OCI-LY7 (cell line): ENCODE measurements around the gene NFIX. TPM values are rescaled to one million over a fixed set of nuclear protein-coding genes. Genes with fewer than 3 reads are reported as not detected.

Experiments used
- BruUV-seq: library from RNA; stranded (reverse); fragments of 400-500 nt; replicated peaks from 2 replicates; lab custom pipeline; 2021; lab: Mats Ljungman, UMichigan
- CTCF ChIA-PET: fragments of 300-600 bp; sonication (Branson Sonifier 250); formaldehyde crosslinking; loops from one replicate; lab custom pipeline; 2022; ENCODE audit warnings: antibody characterized with exemption; ENCODE audit not compliant: unreplicated experiment; lab: Charles Lee
- POLR2A ChIA-PET: fragments of 300-600 bp; sonication (Branson Sonifier 250); formaldehyde crosslinking; loops from one replicate; lab custom pipeline; 2022; ENCODE audit warnings: antibody characterized with exemption; lab: Charles Lee
- DNase-seq: peaks from one replicate; pipeline ENCODE4 v3.0.0-alpha.2; 2015; ENCODE audit warnings: low spot score
- H2AFZ ChIP-seq: fragments of 200-600 bp; sonication (generic), shearing (Covaris generic); 2 replicates; pipeline ENCODE4 v1.6.1; 2014; ENCODE audit warnings: mild to moderate bottlenecking, antibody characterized with exemption, low read length, moderate library complexity
- H3K27ac ChIP-seq: fragments of 200-600 bp; sonication (generic); 2 replicates; pipeline ENCODE4 v1.5.1; 2014; ENCODE audit warnings: mixed run types, low read depth, mild to moderate bottlenecking, moderate library complexity, low read length, inconsistent platforms; ENCODE audit not compliant: poor library complexity, severe bottlenecking
- H3K36me3 ChIP-seq: fragments of 200-600 bp; sonication (generic); 2 replicates; pipeline ENCODE4 v1.6.1; 2014; ENCODE audit warnings: mild to moderate bottlenecking, antibody characterized with exemption, low read length, moderate library complexity, mixed read lengths; ENCODE audit not compliant: insufficient read depth
- H3K4me1 ChIP-seq: fragments of 200-600 bp; sonication (generic); 2 replicates; pipeline ENCODE4 v1.5.1; 2014; ENCODE audit warnings: mild to moderate bottlenecking, low read length; ENCODE audit not compliant: insufficient read depth, poor library complexity, severe bottlenecking
- H3K4me2 ChIP-seq: fragments of 200-600 bp; sonication (generic); 2 replicates; pipeline ENCODE4 v1.6.1; 2014; ENCODE audit warnings: mild to moderate bottlenecking, low read length
- H3K4me3 ChIP-seq: fragments of 200-600 bp; sonication (generic); 2 replicates; pipeline ENCODE4 v1.5.1; 2014; ENCODE audit warnings: mild to moderate bottlenecking, low read depth, low read length; ENCODE audit not compliant: poor library complexity, severe bottlenecking
- H3K79me2 ChIP-seq: fragments of 200-600 bp; sonication (generic); 2 replicates; pipeline ENCODE4 v1.6.1; 2016; ENCODE audit warnings: low read depth, mild to moderate bottlenecking, low read length, moderate library complexity, mixed read lengths; ENCODE audit not compliant: insufficient read depth
- H3K9me2 ChIP-seq: fragments of 200-600 bp; sonication (generic); 2 replicates; pipeline ENCODE4 v1.6.1; 2016; ENCODE audit warnings: mild to moderate bottlenecking, low read length, mixed read lengths; ENCODE audit not compliant: insufficient read depth
- H3K9me3 ChIP-seq: fragments of 200-600 bp; sonication (generic); 2 replicates; pipeline ENCODE4 v1.6.1; 2014; ENCODE audit warnings: mild to moderate bottlenecking, mixed run types, low read length, mixed read lengths
- H4K20me1 ChIP-seq: fragments of 200-600 bp; sonication (generic); 2 replicates; pipeline ENCODE4 v1.6.1; 2014; ENCODE audit warnings: mild to moderate bottlenecking, antibody characterized with exemption, low read length, moderate library complexity, mixed read lengths; ENCODE audit not compliant: insufficient read depth
- EZH2phosphoT487 ChIP-seq: fragments of 200-600 bp; sonication (generic); IDR thresholded peaks from 2 replicates; pipeline ENCODE4 v1.6.1; 2018; ENCODE audit warnings: low read depth, borderline replicate concordance, mild to moderate bottlenecking, mixed run types, antibody characterized with exemption, low read length, moderate library complexity, mixed read lengths
- intact Hi-C: fragments of 100-400 bp; cut with micrococcal nuclease; formaldehyde crosslinking; loops from one replicate; pipeline ENCODE4 v1.10.0; 2022; ENCODE audit not compliant: unreplicated experiment
- total RNA-seq, 2 experiments: library from RNA; depleted of rRNA in 1 of 2; stranded (reverse); fragments of >200 nt in 1 of 2; shearing (Covaris generic) in 1 of 2; gene quantifications; 2 replicates each; pipeline ENCODE4 v1.2.3, GENCODE V29; 2014 to 2022
- TF ChIP-seq, protein P1 (sequence below): fragments of 200-600 bp; sonication (generic); conservative IDR thresholded peaks from 2 replicates; pipeline ENCODE4 v1.5.1; 2014; ENCODE audit warnings: mild to moderate bottlenecking, antibody characterized with exemption, low read length, moderate library complexity, mixed read lengths

NFIX gene
- total RNA-seq, 2 experiments from 2014 or later = 0.16 to 0.72 TPM

DNA sequence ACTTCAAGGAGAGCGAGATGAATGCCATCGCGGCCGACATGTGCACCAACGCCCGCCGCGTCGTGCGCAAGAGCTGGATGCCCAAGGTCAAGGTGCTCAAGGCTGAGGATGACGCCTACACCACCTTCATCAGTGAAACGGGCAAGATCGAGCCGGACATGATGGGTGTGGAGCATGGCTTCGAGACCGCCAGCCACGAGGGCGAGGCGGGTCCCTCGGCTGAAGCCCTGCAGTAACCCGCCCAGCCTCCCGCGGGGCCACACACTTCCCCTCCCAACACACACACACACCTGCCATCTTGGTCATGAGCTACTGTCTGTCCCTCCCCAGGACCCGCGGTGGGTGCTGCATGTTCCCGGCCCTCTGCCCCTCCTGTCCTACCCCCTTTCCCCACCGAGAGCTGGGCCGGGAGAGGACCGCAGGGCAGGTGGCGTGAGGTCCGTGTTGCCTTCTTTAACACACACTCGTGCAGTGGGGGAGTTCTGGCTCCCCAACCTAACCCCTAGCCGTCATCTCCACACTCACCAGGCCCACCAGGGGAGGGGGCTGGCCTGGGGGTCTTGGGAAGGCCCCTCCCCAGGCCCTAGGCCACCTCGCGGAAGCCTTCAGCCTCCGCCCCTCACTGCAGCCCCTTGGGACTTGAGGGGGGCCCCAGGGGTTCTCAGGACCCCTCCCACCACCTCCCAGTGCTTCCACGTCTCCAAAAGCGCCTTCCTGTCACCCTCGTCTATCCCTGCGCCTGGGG, 143.1 kb downstream of the NFIX start:
- BruUV-seq = no TSS peak

DNA sequence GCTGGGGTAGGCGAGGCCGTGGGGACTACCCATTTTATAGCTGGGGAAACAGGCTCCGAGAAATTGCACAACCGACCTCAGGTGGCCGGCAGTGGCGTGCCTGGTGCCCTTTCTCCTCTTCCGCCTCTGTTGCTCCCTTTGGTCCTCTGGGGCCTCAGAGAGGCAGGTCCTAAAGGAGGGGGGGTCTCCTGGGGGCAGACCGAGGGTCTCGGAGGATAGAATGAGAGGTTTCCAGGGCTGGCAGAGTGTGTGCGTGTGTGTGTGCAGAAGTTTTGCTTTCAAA, 143.6 kb downstream of the NFIX start:
- H3K27ac ChIP-seq = no peak overlapping the region
- TF ChIP-seq EZH2phosphoT487 = no peak
- TF ChIP-seq, protein P1, sequence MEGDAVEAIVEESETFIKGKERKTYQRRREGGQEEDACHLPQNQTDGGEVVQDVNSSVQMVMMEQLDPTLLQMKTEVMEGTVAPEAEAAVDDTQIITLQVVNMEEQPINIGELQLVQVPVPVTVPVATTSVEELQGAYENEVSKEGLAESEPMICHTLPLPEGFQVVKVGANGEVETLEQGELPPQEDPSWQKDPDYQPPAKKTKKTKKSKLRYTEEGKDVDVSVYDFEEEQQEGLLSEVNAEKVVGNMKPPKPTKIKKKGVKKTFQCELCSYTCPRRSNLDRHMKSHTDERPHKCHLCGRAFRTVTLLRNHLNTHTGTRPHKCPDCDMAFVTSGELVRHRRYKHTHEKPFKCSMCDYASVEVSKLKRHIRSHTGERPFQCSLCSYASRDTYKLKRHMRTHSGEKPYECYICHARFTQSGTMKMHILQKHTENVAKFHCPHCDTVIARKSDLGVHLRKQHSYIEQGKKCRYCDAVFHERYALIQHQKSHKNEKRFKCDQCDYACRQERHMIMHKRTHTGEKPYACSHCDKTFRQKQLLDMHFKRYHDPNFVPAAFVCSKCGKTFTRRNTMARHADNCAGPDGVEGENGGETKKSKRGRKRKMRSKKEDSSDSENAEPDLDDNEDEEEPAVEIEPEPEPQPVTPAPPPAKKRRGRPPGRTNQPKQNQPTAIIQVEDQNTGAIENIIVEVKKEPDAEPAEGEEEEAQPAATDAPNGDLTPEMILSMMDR = no peak
- H3K79me2 ChIP-seq = peaks cover 2% of the 10 kb centered on the region; the same call in 1 of the 2 replicates
- no peak overlapping the region for H3K4me2 ChIP-seq
- ChIA-PET POLR2A (no interaction called here), CTCF (no interaction called here)
- BruUV-seq = no TSS peak
- H3K4me3 ChIP-seq = no peak overlapping the region
- intact Hi-C loops = no loop called here
- H3K36me3 ChIP-seq = peaks cover 50% of the 10 kb centered on the region
- no peak overlapping the region for H2AFZ ChIP-seq
- H3K4me1 ChIP-seq = no peaks in the 10 kb centered on the region
- no peaks in the 10 kb centered on the region for H4K20me1 ChIP-seq
- no peaks in the 10 kb centered on the region for H3K9me2 ChIP-seq
- no peak for DNase-seq
- H3K9me3 ChIP-seq = no peaks in the 10 kb centered on the region

More for the DNA sequence above, 143.1 kb downstream of the NFIX start:
- DNase-seq = no peak
- Histone ChIP-seq H4K20me1 (no peaks in the 10 kb centered on the region), H3K4me2 (no peak overlapping the region), H3K4me3 (no peak overlapping the region), H3K4me1 (no peaks in the 10 kb centered on the region), H3K9me3 (no peaks in the 10 kb centered on the region), H3K36me3 (peaks cover 55% of the 10 kb centered on the region), H3K9me2 (no peaks in the 10 kb centered on the region), H3K79me2 (peaks cover 6% of the 10 kb centered on the region; the same call in 1 of the 2 replicates), H2AFZ (no peak overlapping the region), H3K27ac (no peak overlapping the region)
- TF ChIP-seq, protein P1 = no peak
- TF ChIP-seq EZH2phosphoT487 = no peak
- ChIA-PET CTCF (no interaction called here), POLR2A (no interaction called here)
- intact Hi-C loops = no loop called here

DNA sequence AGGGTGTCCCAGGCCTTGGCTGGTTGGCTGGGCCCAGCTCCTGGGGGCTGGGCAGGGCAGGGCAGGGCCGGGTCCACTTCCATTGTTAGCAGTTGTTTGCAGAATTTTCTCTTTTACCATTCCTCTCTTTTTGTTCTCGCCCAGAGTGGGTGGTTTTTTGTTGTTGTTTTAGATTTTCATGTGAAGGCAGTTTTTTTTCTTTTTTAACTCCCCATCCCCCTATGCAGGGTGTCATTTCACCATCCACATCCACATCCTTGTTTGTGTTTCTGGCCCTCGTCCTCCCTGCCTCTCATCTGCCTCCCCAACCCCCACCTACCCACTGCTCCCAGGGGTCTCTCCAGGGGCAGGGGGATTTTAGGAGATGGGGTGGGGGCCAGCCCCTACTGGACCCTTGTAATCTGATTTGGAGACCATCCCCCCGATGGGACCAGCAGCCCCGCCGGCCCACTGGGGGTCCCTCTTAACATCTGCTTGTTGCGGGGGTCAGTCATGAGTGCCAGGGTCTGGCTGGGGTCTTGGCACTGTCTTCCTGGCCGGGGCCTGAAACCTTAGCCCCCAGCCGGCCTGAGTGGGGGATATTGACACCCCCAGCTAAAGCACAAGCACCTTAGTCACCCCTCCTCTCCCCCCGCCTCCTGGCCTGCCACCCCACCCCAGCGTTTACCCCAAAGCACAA, 144.5 kb downstream of the NFIX start:
- peaks cover 55% of the 10 kb centered on the region for H3K36me3 ChIP-seq

More for the DNA sequence above, 144.5 kb downstream of the NFIX start:
- POLR2A ChIA-PET = no interaction called here
- no peaks in the 10 kb centered on the region for H3K9me2 ChIP-seq
- H3K9me3 ChIP-seq = no peaks in the 10 kb centered on the region
- intact Hi-C loops = no loop called here
- H2AFZ ChIP-seq = no peak overlapping the region
- H3K4me2 ChIP-seq = no peak overlapping the region
- H3K4me3 ChIP-seq = no peak overlapping the region
- H3K27ac ChIP-seq = no peak overlapping the region
- no peaks in the 10 kb centered on the region for H4K20me1 ChIP-seq
- BruUV-seq = TSS peak; percentile 58
- H3K79me2 ChIP-seq = no peaks in the 10 kb centered on the region
- CTCF ChIA-PET = no interaction called here
- no peak for TF ChIP-seq EZH2phosphoT487
- TF ChIP-seq, protein P1 = no peak
- DNase-seq = no peak
- H3K4me1 ChIP-seq = no peaks in the 10 kb centered on the region
